ENCODE data around the gene CHST15.

GRCh38 chr10:124131172-124131571 lies 37.8 kb upstream of the CHST15 start:
- TF ChIP-seq CTCF (IDR thresholded peaks at IDR 0.05) (no peak), POLR2A (IDR thresholded peaks at IDR 0.05) (no peak)
